Measurements from ENCODE around the gene DNAH9.

DNA sequence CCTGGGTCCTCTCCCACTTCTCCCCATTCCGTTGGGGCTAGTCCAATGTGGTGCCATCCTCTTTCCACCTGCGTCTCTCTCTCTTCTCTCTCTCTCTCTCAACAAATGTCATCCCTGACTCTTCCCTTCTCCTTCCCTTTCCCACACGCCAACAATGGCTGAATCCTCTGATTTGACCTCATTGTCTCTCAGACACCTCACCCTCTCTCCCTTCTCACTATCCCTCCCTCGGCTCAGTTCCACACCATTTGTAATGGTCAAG, 399.6 kb downstream of the DNAH9 start:
- TF ChIP-seq, protein P1, sequence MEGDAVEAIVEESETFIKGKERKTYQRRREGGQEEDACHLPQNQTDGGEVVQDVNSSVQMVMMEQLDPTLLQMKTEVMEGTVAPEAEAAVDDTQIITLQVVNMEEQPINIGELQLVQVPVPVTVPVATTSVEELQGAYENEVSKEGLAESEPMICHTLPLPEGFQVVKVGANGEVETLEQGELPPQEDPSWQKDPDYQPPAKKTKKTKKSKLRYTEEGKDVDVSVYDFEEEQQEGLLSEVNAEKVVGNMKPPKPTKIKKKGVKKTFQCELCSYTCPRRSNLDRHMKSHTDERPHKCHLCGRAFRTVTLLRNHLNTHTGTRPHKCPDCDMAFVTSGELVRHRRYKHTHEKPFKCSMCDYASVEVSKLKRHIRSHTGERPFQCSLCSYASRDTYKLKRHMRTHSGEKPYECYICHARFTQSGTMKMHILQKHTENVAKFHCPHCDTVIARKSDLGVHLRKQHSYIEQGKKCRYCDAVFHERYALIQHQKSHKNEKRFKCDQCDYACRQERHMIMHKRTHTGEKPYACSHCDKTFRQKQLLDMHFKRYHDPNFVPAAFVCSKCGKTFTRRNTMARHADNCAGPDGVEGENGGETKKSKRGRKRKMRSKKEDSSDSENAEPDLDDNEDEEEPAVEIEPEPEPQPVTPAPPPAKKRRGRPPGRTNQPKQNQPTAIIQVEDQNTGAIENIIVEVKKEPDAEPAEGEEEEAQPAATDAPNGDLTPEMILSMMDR (IDR thresholded peaks at IDR 0.05; ENCODE audit: poor library complexity, severe bottlenecking) = no peak
- TF ChIP-seq, protein P2, sequence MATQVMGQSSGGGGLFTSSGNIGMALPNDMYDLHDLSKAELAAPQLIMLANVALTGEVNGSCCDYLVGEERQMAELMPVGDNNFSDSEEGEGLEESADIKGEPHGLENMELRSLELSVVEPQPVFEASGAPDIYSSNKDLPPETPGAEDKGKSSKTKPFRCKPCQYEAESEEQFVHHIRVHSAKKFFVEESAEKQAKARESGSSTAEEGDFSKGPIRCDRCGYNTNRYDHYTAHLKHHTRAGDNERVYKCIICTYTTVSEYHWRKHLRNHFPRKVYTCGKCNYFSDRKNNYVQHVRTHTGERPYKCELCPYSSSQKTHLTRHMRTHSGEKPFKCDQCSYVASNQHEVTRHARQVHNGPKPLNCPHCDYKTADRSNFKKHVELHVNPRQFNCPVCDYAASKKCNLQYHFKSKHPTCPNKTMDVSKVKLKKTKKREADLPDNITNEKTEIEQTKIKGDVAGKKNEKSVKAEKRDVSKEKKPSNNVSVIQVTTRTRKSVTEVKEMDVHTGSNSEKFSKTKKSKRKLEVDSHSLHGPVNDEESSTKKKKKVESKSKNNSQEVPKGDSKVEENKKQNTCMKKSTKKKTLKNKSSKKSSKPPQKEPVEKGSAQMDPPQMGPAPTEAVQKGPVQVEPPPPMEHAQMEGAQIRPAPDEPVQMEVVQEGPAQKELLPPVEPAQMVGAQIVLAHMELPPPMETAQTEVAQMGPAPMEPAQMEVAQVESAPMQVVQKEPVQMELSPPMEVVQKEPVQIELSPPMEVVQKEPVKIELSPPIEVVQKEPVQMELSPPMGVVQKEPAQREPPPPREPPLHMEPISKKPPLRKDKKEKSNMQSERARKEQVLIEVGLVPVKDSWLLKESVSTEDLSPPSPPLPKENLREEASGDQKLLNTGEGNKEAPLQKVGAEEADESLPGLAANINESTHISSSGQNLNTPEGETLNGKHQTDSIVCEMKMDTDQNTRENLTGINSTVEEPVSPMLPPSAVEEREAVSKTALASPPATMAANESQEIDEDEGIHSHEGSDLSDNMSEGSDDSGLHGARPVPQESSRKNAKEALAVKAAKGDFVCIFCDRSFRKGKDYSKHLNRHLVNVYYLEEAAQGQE (IDR thresholded peaks at IDR 0.05; ENCODE audit: borderline replicate concordance) = peak; percentile 11
- TF ChIP-seq TAF1 (IDR thresholded peaks at IDR 0.05; ENCODE audit: low read depth) (no peak), RAD21 (conservative IDR thresholded peaks at IDR 0.05) (no peak), EZH2 (IDR thresholded peaks at IDR 0.05; ENCODE audit: borderline replicate concordance, insufficient read depth, low read length, poor library complexity, severe bottlenecking) (no peak), EP300 (conservative IDR thresholded peaks at IDR 0.05; ENCODE audit: poor library complexity, severe bottlenecking) (no peak), POLR2AphosphoS5 (IDR thresholded peaks at IDR 0.05) (no peak), MXI1 (conservative IDR thresholded peaks at IDR 0.05; ENCODE audit: poor library complexity, severe bottlenecking) (no peak), SMC3 (conservative IDR thresholded peaks at IDR 0.05; ENCODE audit: poor library complexity) (no peak)

Measured in neural cell (in vitro differentiated cells).